Fibroblast of upper back skin (primary cell): ENCODE measurements around the gene IGSF21.
"Not testable (repeated sequence)": the region's sequence is repeated elsewhere in the genome, so short reads cannot be mapped to it uniquely, and the experiment has no call there.

Experiments
- DNase-seq: peaks from one replicate; pipeline ENCODE4 v3.0.0-alpha.2; 2013

The IGSF21 gene

DNA sequence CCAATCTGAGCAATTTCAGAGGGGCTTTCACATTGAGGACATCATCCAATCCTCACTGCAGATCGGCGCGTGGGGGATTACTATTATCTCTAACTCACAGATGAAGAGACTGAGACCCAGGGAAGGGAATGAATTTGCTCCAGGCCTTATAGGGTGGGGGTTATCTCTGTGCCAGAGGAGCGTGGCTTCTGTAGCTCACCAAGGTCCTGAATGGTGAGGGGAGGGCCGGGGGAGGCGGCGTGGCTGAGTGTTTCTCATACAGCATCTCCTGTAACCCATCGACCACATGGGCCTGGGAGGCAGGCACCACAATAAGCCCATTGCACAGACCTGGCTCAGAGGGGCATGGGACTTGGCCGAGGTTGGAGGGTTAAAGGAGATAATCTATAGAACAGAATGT is 230.2 kb downstream of the IGSF21 start:
- no peak for DNase-seq

GRCh38 chr1:18339161-18339560 is 231.6 kb downstream of the IGSF21 start:
- no peak for DNase-seq

- DNase-seq = no peak
Observed at GRCh38 chr1:18340158-18340764, 232.7 kb downstream of the IGSF21 start.

DNA sequence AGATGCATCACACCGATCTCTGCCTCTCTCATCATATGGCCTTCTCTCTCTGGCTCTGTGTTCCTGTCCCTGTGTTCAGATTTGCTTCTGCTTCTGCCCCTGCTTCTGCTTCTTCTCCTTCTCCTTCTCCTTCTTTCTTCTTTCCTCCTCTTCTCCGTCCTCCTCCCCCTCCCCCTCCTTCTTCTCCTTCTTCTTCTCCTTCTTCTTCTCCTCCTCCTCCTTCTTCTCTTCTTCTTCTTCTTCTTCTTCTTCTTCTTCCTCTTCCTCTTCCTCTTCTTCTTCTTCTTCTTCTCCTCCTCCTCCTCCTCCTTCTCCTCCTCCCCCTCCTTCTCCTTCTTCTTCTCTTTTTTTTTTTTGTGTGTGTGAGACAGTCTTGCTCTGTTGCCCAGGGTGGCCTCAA is 233.2 kb downstream of the IGSF21 start:
- DNase-seq = no peak

DNA sequence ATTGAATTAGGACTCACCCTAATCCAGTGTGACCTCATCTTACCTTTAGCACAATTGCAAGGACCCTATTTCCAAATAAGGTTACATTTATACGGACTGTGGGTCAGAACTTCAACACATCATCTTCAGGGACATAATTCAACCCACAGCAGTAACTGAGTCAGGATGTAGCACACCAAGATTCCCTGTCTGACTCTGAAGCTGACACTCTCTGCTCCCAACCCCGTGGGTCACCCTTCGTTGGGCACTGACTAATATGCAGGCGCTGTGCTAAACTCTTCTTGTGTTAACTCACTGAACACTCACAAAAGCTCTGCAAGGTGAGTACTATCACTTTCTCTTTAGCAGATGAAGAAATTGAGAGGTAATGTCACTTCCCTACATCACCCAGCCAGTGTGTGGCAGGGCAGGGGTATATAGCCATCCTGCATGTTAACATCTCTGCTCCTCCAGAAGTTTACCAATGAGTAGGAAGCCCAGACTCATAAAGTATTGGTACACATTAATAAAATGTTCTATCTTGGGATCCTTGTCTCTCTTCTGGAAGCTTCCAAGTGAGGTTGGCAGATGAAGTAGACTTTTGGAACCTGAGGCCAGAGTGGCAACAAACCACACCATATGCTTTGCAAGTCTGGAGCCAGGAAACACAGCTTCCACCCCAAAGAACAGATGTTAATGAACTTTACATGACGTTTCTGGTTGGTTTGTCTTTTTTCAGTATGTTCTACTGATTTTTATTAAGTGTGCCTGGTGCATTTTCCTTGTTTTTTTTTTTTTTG is 233.9 kb downstream of the IGSF21 start:
- no peak for DNase-seq

DNA sequence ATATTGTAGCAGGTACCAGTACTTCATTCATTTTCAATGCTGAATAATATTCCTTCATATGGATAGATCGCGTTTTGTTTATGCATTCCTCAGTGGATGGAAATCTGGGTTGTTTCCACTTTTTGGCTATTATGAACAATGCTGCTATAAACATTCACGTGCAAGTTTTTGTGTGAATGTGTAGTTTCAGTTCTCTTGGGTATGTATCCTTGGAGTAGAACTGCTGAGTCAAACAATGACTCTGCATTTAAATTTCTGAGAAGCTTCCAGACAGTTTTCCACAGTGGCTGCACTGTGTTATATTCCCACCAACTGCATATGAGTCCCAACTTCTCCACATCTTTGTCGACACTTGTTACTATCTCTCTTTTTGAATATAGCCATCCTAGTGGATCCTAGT is 235.1 kb downstream of the IGSF21 start:
- no peak for DNase-seq

- no peak for DNase-seq
Observed at GRCh38 chr1:18343581-18343980, 236.0 kb downstream of the IGSF21 start.

GRCh38 chr1:18344755-18345154 is 237.2 kb downstream of the IGSF21 start:
- no peak for DNase-seq

DNA sequence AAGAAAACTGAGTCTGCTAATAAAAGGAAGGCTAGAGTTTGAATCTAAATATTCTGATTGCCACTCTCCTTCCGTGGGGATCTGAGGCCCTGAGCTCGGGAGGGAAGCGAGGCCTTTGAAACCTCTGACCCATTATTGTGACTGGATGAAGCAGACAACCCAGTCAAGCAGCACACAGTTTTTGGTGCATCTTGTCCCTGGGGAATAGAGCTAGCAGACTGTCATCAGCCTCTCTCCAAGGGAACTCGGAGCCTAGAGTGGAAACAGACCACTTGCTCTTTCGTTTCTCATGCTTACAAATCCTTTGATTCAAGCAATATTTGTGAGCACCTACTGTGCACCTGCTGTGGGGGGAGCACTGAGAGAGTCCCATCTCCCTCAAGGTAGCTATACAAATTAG is 240.0 kb downstream of the IGSF21 start:
- DNase-seq = no peak

- no peak for DNase-seq
Observed at GRCh38 chr1:18348354-18348753, 240.8 kb downstream of the IGSF21 start.

DNA sequence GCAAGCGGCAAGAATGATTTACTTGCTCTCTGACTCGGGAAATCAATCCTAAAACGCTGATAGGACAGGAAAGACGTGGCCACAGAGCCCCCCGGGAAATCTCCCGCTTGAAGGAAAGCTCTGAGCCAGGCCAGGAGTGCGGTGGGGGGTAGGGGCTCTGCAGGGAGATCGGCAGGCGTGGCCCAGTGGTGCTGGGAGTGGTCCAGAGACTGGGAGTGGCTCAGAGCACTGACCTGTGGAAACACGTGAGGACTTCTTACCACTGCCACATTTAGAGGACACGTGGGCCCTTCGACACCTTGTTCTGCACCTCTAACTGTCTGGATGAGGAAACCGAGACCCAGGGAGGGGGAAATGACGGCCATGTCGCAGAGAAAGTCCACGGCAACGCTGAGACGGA is 243.1 kb downstream of the IGSF21 start:
- no peak for DNase-seq

GRCh38 chr1:18351735-18352134 is 244.1 kb downstream of the IGSF21 start:
- no peak for DNase-seq

- no peak for DNase-seq
Observed at GRCh38 chr1:18352636-18353265, 245.2 kb downstream of the IGSF21 start.

DNA sequence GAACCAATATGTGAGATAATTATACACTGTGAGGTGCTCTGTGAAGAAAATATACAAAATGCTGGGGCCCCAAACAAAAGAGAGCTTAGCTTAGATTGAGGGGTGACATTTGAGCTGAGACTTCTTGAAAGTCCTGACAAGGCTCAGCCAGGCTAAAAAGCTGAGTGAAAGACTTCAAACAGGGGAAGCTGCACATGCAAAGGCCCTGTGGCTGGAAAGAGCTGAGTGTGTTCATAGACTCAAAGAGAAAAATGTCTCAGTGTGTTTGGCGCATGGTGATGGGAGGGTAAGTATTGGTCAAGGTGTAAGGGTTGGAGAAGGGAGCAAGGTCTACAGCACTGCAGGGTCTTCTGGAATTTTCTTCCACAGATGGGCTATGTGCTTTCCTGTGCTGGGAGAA is 245.9 kb downstream of the IGSF21 start:
- DNase-seq = no peak

- DNase-seq = no peak
Observed at GRCh38 chr1:18353992-18354391, 246.4 kb downstream of the IGSF21 start.

DNA sequence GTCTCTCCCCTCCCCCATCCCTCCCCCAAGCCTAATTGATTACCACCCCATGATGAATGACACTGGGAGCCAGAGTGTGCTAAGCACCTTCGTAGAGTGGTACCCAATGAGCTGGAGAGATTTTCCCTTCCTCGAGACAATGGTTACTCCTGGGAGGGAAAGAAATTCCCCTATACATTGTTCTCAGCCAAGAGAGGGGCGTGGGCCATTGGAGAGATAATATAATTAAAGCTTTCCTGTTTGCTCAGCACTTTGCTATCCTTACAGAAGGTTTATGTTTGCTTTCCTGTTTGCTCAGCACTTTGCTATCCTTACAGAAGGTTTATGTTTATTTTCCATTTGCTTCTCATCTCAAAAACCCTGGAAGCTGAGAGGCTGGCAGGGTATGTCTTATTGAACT is 247.0 kb downstream of the IGSF21 start:
- DNase-seq = no peak

DNA sequence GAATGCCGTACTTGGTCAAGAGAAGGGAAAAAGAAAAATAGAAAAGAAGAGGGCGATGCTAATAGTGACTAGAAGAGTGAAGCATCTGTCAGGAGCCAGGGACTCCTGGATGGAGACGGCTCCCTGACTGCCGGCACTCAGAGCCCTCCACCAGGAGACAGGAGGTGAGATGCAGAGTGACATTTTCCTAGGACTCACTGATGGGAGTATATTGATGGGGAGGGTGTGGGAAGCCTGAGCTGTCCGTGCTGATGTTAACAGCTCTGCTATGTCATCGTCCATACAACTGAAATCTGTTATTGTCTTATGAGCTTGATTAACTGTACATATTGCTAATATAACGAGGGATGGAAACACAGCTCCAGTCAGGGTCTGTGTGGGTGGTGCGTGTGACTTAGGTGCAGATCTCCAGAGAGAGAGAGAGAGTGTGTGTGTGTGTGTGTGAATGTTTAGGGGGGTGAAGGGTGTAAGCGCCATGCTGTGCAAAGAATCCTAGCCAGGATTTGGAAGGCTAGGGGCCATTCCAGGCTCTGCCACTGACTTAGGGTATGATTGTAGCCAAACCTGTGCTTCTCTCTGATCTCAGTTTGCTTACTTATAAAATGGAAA is 250.1 kb downstream of the IGSF21 start:
- DNase-seq = no peak

GRCh38 chr1:18358600-18358999 is 251.0 kb downstream of the IGSF21 start:
- no peak for DNase-seq

DNA sequence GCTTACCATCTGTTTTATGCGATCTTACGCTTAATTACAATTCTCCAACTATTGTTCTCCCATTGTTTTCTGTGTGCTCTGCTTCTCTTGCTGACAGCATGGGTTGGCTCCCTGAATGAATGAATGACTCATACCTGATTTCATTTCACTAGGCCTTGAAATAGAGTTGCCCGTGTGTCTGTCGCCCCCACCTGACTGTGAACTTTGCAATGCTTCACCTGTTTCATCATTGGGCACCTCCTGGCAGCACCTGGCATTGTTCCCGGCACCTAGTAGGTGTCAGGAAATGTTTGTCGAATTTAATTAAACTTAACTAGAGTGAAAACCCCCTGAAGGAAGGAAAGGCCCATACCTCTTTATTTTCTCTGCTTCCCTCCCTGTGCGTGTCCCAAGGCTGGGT is 252.7 kb downstream of the IGSF21 start:
- DNase-seq = no peak

GRCh38 chr1:18362150-18362549 is 254.6 kb downstream of the IGSF21 start:
- no peak for DNase-seq

DNA sequence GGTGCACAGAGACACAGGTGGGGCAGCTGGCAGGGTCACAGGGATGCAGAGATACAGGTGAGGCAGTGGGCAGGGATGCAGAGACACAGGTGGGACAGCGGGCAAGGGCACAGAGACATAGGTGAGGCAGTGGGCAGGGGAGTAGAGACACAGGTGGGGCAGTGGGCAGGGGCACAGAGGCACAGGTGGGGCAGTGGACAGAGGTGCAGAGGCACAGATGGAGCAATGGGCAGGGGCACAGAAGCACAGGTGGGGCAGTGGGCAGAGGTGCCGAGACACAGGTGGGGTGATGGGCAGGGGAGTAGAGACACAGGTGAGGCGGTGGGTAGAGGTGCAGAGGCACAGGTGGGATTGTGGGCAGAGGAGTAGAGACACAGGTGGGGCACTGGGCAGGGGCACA is 255.8 kb downstream of the IGSF21 start:
- DNase-seq = no peak

DNA sequence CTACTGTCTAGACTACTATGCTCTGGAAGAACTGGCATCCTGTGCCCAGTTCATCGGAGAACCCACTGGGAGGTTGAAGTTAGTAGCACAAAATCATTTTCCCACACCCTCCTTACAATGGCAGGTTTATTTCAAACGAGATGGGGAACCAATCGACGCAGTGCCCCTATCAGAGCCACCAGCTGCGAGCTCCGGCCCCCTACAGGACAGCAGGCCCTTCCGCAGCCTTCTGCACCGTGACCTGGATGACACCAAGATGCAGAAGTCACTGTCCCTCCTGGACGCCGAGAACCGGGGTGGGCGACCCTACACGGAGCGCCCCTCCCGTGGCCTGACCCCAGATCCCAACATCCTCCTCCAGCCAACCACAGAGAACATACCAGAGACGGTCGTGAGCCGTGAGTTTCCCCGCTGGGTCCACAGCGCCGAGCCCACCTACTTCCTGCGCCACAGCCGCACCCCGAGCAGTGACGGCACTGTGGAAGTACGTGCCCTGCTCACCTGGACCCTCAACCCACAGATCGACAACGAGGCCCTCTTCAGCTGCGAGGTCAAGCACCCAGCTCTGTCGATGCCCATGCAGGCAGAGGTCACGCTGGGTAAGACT is 257.6 kb downstream of the IGSF21 start:
- DNase-seq = no peak

DNA sequence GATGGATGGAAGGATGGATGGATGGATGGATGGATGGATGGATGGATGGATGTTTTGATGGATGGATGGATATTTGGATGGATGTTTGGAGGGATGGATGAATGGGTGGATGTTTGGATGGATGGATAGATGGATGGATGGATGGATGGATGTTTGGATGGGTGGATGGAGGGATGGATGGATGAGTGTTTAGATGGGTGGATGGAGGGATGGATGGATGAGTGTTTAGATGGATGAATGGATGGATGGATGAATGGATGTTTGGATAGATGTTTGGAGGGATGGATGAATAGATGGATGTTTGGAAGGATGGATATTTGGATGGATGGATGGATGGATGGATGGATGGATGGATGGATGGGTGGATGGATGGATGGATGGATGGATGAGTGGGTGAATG is 264.9 kb downstream of the IGSF21 start:
- not testable (repeated sequence) for DNase-seq

DNA sequence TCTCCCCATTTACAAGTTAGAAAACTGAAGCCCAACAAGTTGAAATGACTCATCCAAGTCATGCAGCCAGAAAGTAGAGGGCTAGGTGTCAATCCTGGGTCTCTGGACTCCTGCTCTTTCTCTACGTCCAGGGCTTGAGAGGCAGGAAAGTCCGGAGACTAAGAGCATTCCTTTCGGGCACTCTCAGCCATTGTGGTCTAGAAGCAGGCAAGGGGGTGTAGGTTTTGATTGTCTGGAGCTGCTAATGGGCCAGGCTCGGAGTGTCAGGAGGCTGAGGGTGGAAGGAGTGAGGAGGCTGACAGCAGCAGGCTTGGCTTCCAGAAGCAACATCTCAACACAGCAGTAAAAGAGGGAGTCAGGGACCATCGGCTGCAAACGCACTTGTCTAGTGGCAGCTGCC is 265.6 kb downstream of the IGSF21 start:
- DNase-seq = no peak
